ENCODE measurements around the gene NTNG1. TPM values are rescaled to one million over a fixed set of nuclear protein-coding genes. Genes with fewer than 3 reads are reported as not detected.

Gene NTNG1
- total and polyA plus RNA-seq, 12 donors = 0.13 to 4.6 (median 2.8) TPM; not detected in 2

- 46 to 56% (median 47%) methylated on average over 4 of the region's 4 CpGs for WGBS, 4 donors
- TF ChIP-seq, protein P1, sequence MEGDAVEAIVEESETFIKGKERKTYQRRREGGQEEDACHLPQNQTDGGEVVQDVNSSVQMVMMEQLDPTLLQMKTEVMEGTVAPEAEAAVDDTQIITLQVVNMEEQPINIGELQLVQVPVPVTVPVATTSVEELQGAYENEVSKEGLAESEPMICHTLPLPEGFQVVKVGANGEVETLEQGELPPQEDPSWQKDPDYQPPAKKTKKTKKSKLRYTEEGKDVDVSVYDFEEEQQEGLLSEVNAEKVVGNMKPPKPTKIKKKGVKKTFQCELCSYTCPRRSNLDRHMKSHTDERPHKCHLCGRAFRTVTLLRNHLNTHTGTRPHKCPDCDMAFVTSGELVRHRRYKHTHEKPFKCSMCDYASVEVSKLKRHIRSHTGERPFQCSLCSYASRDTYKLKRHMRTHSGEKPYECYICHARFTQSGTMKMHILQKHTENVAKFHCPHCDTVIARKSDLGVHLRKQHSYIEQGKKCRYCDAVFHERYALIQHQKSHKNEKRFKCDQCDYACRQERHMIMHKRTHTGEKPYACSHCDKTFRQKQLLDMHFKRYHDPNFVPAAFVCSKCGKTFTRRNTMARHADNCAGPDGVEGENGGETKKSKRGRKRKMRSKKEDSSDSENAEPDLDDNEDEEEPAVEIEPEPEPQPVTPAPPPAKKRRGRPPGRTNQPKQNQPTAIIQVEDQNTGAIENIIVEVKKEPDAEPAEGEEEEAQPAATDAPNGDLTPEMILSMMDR (IDR thresholded peaks at IDR 0.05) = no peak
- no peak for TF ChIP-seq POLR2A (IDR thresholded peaks at IDR 0.05)
- H3K4me1 ChIP-seq (replicated peaks in 1 of 2) = no peaks in the 10 kb centered on the region
- H3K27ac ChIP-seq = no peak overlapping the region
- no peaks in the 10 kb centered on the region for H3K27me3 ChIP-seq
- no peaks in the 10 kb centered on the region for H3K36me3 ChIP-seq (replicated peaks in 1 of 2)
- intact Hi-C loops (cut with DNase I) = no loop called here
- no peaks in the 10 kb centered on the region for H3K9me3 ChIP-seq (replicated peaks in 1 of 3)
- DNase-seq = no peak
- H3K4me3 ChIP-seq = no peak overlapping the region
These were observed 30.5 kb upstream of the NTNG1 start for GRCh38 chr1:107110326-107110725.

- H3K27ac ChIP-seq = no peak overlapping the region
- H3K9me3 ChIP-seq (replicated peaks in 1 of 3) = no peaks in the 10 kb centered on the region
- no peak overlapping the region for H3K4me3 ChIP-seq
- H3K36me3 ChIP-seq (replicated peaks in 1 of 2) = no peaks in the 10 kb centered on the region
- no peak for DNase-seq
- H3K4me1 ChIP-seq (replicated peaks in 1 of 2) = no peaks in the 10 kb centered on the region
- intact Hi-C loops (cut with DNase I) = no loop called here
- H3K27me3 ChIP-seq = no peaks in the 10 kb centered on the region
- TF ChIP-seq, protein P1 (IDR thresholded peaks at IDR 0.05) = no peak
- no peak for TF ChIP-seq POLR2A (IDR thresholded peaks at IDR 0.05)
These were observed 24.5 kb upstream of the NTNG1 start for GRCh38 chr1:107116306-107116790.

- H3K36me3 ChIP-seq (replicated peaks in 1 of 2) = no peaks in the 10 kb centered on the region
- H3K27me3 ChIP-seq = no peaks in the 10 kb centered on the region
- 58 to 76% (median 73%) methylated on average over 3 of the region's 3 CpGs for WGBS, 4 donors
- no peaks in the 10 kb centered on the region for H3K9me3 ChIP-seq (replicated peaks in 1 of 3)
- no peaks in the 10 kb centered on the region for H3K4me1 ChIP-seq (replicated peaks in 1 of 2)
- intact Hi-C loops (cut with DNase I) = no loop called here
- no peak for DNase-seq
- TF ChIP-seq POLR2A (IDR thresholded peaks at IDR 0.05) = no peak
- TF ChIP-seq, protein P1 (IDR thresholded peaks at IDR 0.05) = no peak
- no peak overlapping the region for H3K4me3 ChIP-seq
- no peak overlapping the region for H3K27ac ChIP-seq
These were observed 18.6 kb upstream of the NTNG1 start for GRCh38 chr1:107122225-107122624.

- Histone ChIP-seq H3K4me3 (no peak overlapping the region), H3K9me3 (replicated peaks in 1 of 3) (no peaks in the 10 kb centered on the region), H3K27ac (no peak overlapping the region), H3K4me1 (replicated peaks in 1 of 2) (no peaks in the 10 kb centered on the region), H3K36me3 (replicated peaks in 1 of 2) (no peaks in the 10 kb centered on the region), H3K27me3 (no peaks in the 10 kb centered on the region)
- TF ChIP-seq POLR2A (IDR thresholded peaks at IDR 0.05) = no peak
- TF ChIP-seq, protein P1 (IDR thresholded peaks at IDR 0.05) = no peak
- intact Hi-C loops (cut with DNase I) = no loop called here
- WGBS, 4 donors = 61 to 89% (median 76%) methylated on average over 1 of the region's 1 CpG
- no peak for DNase-seq
These were observed 17.1 kb upstream of the NTNG1 start for GRCh38 chr1:107123741-107124140.
